Measurements from ENCODE around the gene NOS1. TPM values are rescaled to one million over a fixed set of nuclear protein-coding genes. Genes with fewer than 3 reads are reported as not detected.
"Not testable (repeated sequence)": the region's sequence is repeated elsewhere in the genome, so short reads cannot be mapped to it uniquely, and the experiment has no call there.

NOS1 gene
- total and polyA plus RNA-seq, 10 donors: 0.03 to 0.22 (median 0.04) TPM; not detected in 6

GRCh38 chr12:117195027-117195426, 166.4 kb downstream of the NOS1 start:
- DNase-seq; intact Hi-C loops (cut with DNase I; ENCODE audit: low total_unique reads); H3K4me1 ChIP-seq: not testable (repeated sequence)

GRCh38 chr12:117193903-117194302, 167.5 kb downstream of the NOS1 start:
- intact Hi-C loops (cut with DNase I; ENCODE audit: low total_unique reads): no loop called here
- 93 to 100% (median 97%) methylated on average over 3 of the region's 3 CpGs for WGBS, 5 donors
- Histone ChIP-seq H3K9me3 (peaks cover 0 to 5% (median 0%) of the 10 kb centered on the region in 8 donors), H3K27ac (no peak overlapping the region), H3K36me3 (no peaks in the 10 kb centered on the region), H3K27me3 (replicated peaks in 1 of 7) (peaks cover 0 to 8% (median 0%) of the 10 kb centered on the region in 7 donors), H3K4me1 (peaks cover 0 to 18% (median 13%) of the 10 kb centered on the region in 6 donors), H3K4me3 (no peak overlapping the region)
- DNase-seq: no peak
- TF ChIP-seq CTCF (IDR thresholded peaks at IDR 0.05 in 8 of 11, conservative IDR thresholded peaks at IDR 0.05 in 3 of 11) (no peak), POLR2AphosphoS5 (IDR thresholded peaks at IDR 0.05) (no peak), POLR2A (IDR thresholded peaks at IDR 0.05) (no peak)

More at GRCh38 chr12:117195027-117195426, 166.4 kb downstream of the NOS1 start:
- not testable (repeated sequence) for H3K4me3 ChIP-seq, H3K27ac ChIP-seq, H3K9me3 ChIP-seq, H3K36me3 ChIP-seq
- H3K27me3 ChIP-seq (replicated peaks in 1 of 7): peaks cover 0 to 11% (median 0%) of the 10 kb centered on the region in 7 donors
- WGBS, 5 donors: 91 to 97% (median 93%) methylated on average over 7 to 9 of the region's 9 CpGs

- H3K9me3 ChIP-seq; H3K27me3 ChIP-seq (replicated peaks in 1 of 7); intact Hi-C loops (cut with DNase I; ENCODE audit: low total_unique reads); H3K36me3 ChIP-seq; H3K4me3 ChIP-seq; DNase-seq; H3K27ac ChIP-seq: not testable (repeated sequence)
- H3K4me1 ChIP-seq: peaks cover under 1 to 31% (median 25%) of the 10 kb centered on the region in 6 donors
- WGBS, 5 donors: 82 to 89% (median 89%) methylated on average over 9 of the region's 9 CpGs
These were observed 168.8 kb downstream of the NOS1 start for GRCh38 chr12:117192581-117192980.

GRCh38 chr12:117192057-117192456, 169.4 kb downstream of the NOS1 start:
- intact Hi-C loops (cut with DNase I; ENCODE audit: low total_unique reads): no loop called here
- no peak for TF ChIP-seq POLR2A (IDR thresholded peaks at IDR 0.05)
- no peak for TF ChIP-seq POLR2AphosphoS5 (IDR thresholded peaks at IDR 0.05)
- TF ChIP-seq CTCF (IDR thresholded peaks at IDR 0.05 in 8 of 11, conservative IDR thresholded peaks at IDR 0.05 in 3 of 11): no peak
- no peak overlapping the region for H3K27ac ChIP-seq
- peaks cover 0 to 2% (median 0%) of the 10 kb centered on the region in 7 donors for H3K27me3 ChIP-seq (replicated peaks in 1 of 7)
- H3K4me1 ChIP-seq: peaks cover 3 to 36% (median 27%) of the 10 kb centered on the region in 6 donors
- H3K4me3 ChIP-seq: no peak overlapping the region
- H3K9me3 ChIP-seq: peaks cover 0 to 5% (median 0%) of the 10 kb centered on the region in 8 donors
- DNase-seq: no peak
- H3K36me3 ChIP-seq: peaks cover 0 to 10% (median under 1%) of the 10 kb centered on the region in 6 donors
- WGBS, 5 donors: 83 to 98% (median 90%) methylated on average over 2 of the region's 2 CpGs

- Histone ChIP-seq H3K36me3 (peaks cover 0 to 28% (median 17%) of the 10 kb centered on the region in 6 donors), H3K4me3 (peak within 1 kb of the TSS; percentile 78 to 93 (median 84)), H3K9me3 (peaks cover 0 to 5% (median 0%) of the 10 kb centered on the region in 8 donors), H3K27ac (peak within 1 kb of the TSS; percentile 61 to 89 (median 83)), H3K4me1 (peaks cover 3 to 52% (median 29%) of the 10 kb centered on the region in 6 donors), H3K27me3 (replicated peaks in 1 of 7) (no peaks in the 10 kb centered on the region)
- 2 to 5% (median 2%) methylated on average over 12 to 59 of the region's 59 CpGs for WGBS, 5 donors
- DNase-seq: peak; percentile 97
- intact Hi-C loops (cut with DNase I; ENCODE audit: low total_unique reads): no loop called here
- TF ChIP-seq CTCF (IDR thresholded peaks at IDR 0.05 in 8 of 11, conservative IDR thresholded peaks at IDR 0.05 in 3 of 11) (peak in 1 of 11 experiments; percentile 28), POLR2AphosphoS5 (IDR thresholded peaks at IDR 0.05) (peak; percentile 92 to 95 (median 93)), POLR2A (IDR thresholded peaks at IDR 0.05) (peak in 2 of 3 donors; percentile 16 to 53)
These were observed 171.1 kb downstream of the NOS1 start, which contains the start of gene FBXO21 for GRCh38 chr12:117190210-117190781. Gene FBXO21, minus strand, starts transcription at chr12:117190470. Its CDS starts 14 bp downstream, at chr12:117190456.
